ENCODE measurements around the gene PITPNC1.

PITPNC1 gene

GRCh38 chr17:67360880-67361279 lies 16.2 kb upstream of the PITPNC1 start:
- no peak overlapping the region for H3K4me3 ChIP-seq (ENCODE audit: low read depth, low read length)
- TF ChIP-seq CTCF (IDR thresholded peaks at IDR 0.05; ENCODE audit: low read depth, low read length, missing control alignments) = no peak
- DNase-seq (ENCODE audit: low read depth) = no peak

GRCh38 chr17:67362173-67362572 lies 14.9 kb upstream of the PITPNC1 start:
- DNase-seq (ENCODE audit: low read depth) = no peak
- H3K4me3 ChIP-seq (ENCODE audit: low read depth, low read length) = no peak overlapping the region
- TF ChIP-seq CTCF (IDR thresholded peaks at IDR 0.05; ENCODE audit: low read depth, low read length, missing control alignments) = no peak

GRCh38 chr17:67364847-67365737 lies 12.0 kb upstream of the PITPNC1 start:
- H3K4me3 ChIP-seq (ENCODE audit: low read depth, low read length) = peak overlapping the region; percentile 98
- no peak for DNase-seq (ENCODE audit: low read depth)
- TF ChIP-seq CTCF (IDR thresholded peaks at IDR 0.05; ENCODE audit: low read depth, low read length, missing control alignments) = no peak

GRCh38 chr17:67365738-67366192 lies 11.3 kb upstream of the PITPNC1 start:
- H3K4me3 ChIP-seq (ENCODE audit: low read depth, low read length) = peak overlapping the region; percentile 98
- no peak for DNase-seq (ENCODE audit: low read depth)
- no peak for TF ChIP-seq CTCF (IDR thresholded peaks at IDR 0.05; ENCODE audit: low read depth, low read length, missing control alignments)

- peak; percentile 5 for TF ChIP-seq CTCF (IDR thresholded peaks at IDR 0.05; ENCODE audit: low read depth, low read length, missing control alignments)
- peak within 1 kb of the TSS; percentile 98 for H3K4me3 ChIP-seq (ENCODE audit: low read depth, low read length)
- DNase-seq (ENCODE audit: low read depth) = peak; percentile 69
Observed at GRCh38 chr17:67366193-67367157, 10.6 kb upstream of the PITPNC1 start, which contains the start of gene PSMD12. TSS of gene PSMD12 (minus strand) at chr17:67366577. CDS start at chr17:67366519, 58 bp downstream.

- H3K4me3 ChIP-seq (ENCODE audit: low read depth, low read length) = no peak overlapping the region
- TF ChIP-seq CTCF (IDR thresholded peaks at IDR 0.05; ENCODE audit: low read depth, low read length, missing control alignments) = no peak
- DNase-seq (ENCODE audit: low read depth) = no peak
Observed at GRCh38 chr17:67369676-67370075, 7.4 kb upstream of the PITPNC1 start.

Data from GM12864 (cell line).